GM12872 (cell line): ENCODE results near the gene ALS2CL.

ENCODE experiments used
- TF ChIP-seq, protein P1 (sequence below): IDR thresholded peaks from 3 replicates; pipeline ENCODE4 v1.5.1; 2011; ENCODE audit warnings: low read depth, mild to moderate bottlenecking, low read length, moderate library complexity; ENCODE audit not compliant: insufficient read depth

ALS2CL gene

DNA sequence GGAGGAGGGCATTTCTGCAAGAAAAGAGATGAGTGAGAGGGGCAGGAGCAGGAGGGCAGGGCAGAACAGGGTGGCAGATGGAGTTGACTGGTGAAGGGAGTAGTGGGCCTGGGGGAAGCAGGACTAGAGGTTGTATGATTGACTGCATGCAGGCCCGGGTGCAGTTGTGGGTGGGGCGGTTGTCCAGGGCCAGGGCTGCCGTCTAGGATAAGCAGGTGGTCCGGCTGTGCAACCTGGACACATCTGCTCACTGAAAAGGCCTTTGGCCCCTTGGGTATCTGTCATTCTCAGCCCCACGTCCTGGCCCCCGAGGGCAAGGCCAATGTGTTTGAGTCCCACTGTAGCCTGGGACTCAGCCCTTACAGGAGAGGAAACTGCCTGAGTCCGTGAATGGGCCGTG, 25.4 kb downstream of the ALS2CL start:
- TF ChIP-seq, protein P1, sequence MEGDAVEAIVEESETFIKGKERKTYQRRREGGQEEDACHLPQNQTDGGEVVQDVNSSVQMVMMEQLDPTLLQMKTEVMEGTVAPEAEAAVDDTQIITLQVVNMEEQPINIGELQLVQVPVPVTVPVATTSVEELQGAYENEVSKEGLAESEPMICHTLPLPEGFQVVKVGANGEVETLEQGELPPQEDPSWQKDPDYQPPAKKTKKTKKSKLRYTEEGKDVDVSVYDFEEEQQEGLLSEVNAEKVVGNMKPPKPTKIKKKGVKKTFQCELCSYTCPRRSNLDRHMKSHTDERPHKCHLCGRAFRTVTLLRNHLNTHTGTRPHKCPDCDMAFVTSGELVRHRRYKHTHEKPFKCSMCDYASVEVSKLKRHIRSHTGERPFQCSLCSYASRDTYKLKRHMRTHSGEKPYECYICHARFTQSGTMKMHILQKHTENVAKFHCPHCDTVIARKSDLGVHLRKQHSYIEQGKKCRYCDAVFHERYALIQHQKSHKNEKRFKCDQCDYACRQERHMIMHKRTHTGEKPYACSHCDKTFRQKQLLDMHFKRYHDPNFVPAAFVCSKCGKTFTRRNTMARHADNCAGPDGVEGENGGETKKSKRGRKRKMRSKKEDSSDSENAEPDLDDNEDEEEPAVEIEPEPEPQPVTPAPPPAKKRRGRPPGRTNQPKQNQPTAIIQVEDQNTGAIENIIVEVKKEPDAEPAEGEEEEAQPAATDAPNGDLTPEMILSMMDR = no peak

DNA sequence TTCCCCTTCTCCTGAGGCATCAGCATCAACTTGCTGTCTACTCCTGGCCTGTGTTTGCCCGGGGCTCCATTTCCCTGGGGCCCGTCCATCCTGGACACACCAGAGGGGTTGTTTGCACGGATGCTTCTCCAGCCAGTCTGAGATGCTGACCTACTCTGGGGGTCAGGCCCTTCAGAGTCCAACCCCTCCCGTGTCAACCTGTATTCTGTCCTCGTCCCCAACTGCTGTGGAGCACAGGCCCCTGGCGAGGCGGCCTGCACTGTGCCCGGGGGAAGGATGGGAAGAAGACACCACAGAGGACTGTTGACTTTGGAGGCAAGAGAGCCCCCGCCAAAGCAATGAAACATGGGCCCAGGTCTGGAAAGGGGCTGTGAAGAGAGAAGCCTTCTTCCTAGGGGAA, 25.8 kb downstream of the ALS2CL start:
- TF ChIP-seq, protein P1 = no peak

DNA sequence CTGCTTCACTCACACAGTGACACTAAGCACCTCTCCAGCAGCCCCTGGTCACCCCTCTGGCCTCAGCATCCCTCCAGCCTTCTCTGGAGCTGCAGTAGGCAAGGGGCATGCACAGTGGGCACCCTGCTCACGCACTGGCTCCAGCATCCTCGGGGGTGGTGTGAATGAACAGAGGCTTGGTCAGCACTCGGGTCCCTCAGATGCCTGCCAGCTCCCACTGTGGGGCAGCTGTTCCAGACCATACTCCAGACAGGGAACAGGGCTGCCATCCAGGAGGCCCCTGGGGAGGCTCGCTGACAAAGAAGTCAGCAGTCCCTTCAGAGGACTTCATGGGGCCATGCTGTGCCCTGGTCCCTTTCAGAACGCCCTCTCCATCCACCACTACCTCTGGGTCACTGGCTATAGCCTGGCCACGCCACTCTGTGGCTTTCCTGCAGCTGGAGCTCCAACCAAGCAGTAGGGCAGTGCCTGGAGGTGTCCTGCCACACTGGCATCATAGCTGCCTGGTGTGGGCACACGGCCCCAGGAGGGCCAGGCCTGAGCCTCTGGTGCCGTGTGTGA, 26.3 kb downstream of the ALS2CL start:
- TF ChIP-seq, protein P1 = no peak

DNA sequence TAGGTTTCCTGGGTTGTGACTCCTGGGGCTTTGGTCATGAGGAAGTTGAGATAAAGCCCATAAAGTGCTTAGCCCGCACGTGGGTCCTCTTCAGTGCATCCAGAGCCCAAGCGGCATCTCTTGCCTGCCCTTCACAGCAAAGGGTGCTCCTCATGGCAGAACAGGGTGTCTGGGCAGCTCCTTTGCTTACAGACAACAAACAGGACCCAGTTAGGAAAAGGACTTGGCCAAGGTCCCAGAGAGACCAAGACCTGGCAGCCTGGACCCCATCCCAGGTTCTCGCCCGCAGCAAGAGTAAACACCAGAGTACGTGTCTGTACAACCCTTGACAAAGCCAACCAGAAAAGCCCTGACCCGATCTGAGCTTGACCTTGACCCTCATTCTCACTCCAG, 27.0 kb downstream of the ALS2CL start:
- TF ChIP-seq, protein P1 = no peak

DNA sequence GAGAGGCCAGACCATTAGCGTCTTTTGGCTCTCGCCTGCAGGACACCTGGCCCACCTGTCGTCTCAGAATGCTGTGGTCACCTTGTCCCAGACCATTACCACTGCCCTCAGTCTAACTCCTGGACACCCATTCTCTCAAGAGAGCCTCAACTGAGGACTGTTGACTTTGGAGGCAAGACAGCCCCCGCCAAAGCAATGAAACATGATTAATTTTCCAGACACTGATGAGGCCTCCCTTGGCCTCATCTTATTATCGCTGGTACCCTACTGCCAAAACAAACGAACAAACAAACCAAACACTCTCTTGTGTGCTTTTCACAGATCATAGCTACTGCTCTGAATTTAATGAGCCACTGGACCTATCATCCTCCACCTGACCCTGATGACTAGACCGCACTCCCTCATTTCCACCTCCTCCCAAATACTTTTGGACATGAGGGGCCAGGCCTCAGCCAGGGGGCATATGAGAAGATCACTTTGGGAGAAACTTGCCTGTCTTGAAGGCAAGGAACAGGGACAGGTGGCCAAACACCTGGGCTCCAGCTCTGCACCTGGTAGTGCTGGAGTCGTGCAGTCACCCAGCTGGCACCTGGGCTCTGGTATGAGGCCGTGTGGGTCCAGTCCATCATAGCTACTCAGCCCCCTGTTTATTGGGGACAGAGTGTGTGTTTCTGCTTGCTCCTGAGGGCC, 27.6 kb downstream of the ALS2CL start:
- TF ChIP-seq, protein P1 = no peak

DNA sequence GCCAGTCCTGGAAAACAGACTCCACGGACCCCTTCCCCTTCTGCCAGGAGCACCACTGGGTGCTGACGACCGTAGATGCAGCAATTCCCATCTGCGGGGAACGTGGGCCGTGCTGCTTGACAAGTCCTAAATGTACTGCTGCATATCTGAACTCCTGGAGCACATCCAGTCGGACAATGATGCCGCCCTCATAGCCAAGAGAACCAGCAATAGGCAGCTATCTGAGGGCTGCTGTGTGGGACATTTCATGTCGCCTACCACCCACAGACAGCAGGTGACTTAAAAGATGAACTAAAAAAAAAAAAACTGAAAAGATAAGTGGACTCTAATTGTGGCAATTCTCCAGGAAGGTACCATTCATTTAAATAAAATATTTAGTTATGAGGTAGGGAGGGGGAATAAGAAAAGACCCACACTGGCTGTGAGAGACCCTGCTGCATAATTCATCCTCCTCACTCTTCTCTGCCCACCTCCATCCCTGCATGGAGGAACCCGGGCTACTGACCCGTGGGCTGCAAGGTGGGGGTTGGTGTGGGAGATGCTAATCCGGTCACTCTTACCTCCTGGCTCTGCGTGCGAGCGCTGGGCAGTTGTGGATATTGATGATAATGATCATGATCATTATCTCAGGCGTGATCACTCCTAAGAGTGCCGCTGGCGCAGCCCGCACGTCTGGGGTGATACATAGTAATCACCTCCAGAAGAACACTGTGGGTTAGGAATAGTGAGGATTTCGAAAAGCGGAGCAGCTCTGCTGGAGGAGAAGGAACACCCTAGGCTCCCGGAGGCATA, 28.3 kb downstream of the ALS2CL start:
- TF ChIP-seq, protein P1 = no peak

DNA sequence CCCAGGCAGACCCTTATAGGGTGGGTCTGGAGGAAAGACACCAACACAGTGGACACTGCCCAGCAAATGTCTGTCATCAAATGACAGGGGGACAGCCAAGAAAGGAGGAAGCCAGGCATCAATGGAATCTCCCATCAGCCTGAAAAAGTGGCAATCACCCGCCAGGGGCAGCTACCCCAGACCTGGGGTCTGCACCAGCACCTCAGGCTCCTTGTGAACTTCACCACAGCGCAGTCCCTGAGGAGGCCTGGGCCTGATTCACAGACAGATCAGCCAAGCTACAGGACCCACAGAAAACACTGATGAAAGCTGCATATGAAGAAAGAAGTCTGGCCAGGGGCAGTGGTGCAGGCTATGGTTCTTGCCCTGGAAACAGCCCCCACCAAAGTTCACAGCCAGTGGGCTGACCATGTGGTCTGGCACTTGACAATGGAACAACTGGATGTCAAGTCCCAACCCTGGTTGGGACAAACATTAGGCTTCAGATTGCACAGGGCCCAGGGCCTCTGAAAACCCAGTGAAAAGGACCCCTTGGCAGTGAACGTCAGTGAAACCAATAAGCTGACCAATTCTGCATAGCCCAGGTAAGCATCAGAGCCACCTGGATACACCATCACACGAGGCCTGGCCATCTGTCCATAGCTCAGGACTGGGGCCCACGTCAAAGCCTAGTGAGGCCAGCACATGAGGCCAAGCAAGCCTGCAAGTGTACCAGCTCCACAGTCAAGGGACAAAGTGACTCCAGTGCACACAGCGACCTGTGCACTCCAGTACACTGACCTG, 29.1 kb downstream of the ALS2CL start:
- TF ChIP-seq, protein P1 = no peak
